ENCODE measurements around the gene NR2F1-AS1. TPM values are rescaled to one million over a fixed set of nuclear protein-coding genes. Genes with fewer than 3 reads are reported as not detected.
A peak's percentile ranks its signal among the peaks of the same experiment; 100 is the strongest.

NR2F1-AS1 gene
- total RNA-seq, 2 donors from 2014 or later, result 0.69 to 2.4 TPM

GRCh38 chr5:93583768-93584595, 3.0 kb upstream of the NR2F1-AS1 start:
- Histone ChIP-seq H3K4me1 (peaks cover 6% of the 10 kb centered on the region), H3K36me3 (no peaks in the 10 kb centered on the region), H3K27ac (peak overlapping the region; percentile 55), H3K27me3 (peaks cover 58% of the 10 kb centered on the region), H3K4me3 (peak overlapping the region; percentile 25), H3K9ac (ENCODE audit: low read depth in 2 of 2, low read length in 2 of 2) (peak overlapping the region; percentile 19 to 24), H3K9me3 (no peaks in the 10 kb centered on the region)
- DNase-seq, result no peak
- intact Hi-C loops (cut with DNase I), result loop anchor here (5.0 to 10.0 kb wide), 2 partner anchors 213 to 331 kb away; no protein-coding TSS in a partner anchor
- TF ChIP-seq CTCF (IDR thresholded peaks at IDR 0.05), result no peak

- no peak for DNase-seq
- H3K27me3 ChIP-seq, result peaks cover 64% of the 10 kb centered on the region
- no peaks in the 10 kb centered on the region for H3K36me3 ChIP-seq
- peak overlapping the region in 1 of 2 donors; percentile 19 for H3K9ac ChIP-seq (ENCODE audit: low read depth in 2 of 2, low read length in 2 of 2)
- H3K4me1 ChIP-seq, result peaks cover 6% of the 10 kb centered on the region
- no peaks in the 10 kb centered on the region for H3K9me3 ChIP-seq
- intact Hi-C loops (cut with DNase I), result loop anchor here (5.0 to 10.0 kb wide), 2 partner anchors 214 to 331 kb away; no protein-coding TSS in a partner anchor
- H3K4me3 ChIP-seq, result peak overlapping the region; percentile 25
- peak overlapping the region; percentile 55 for H3K27ac ChIP-seq
- no peak for TF ChIP-seq CTCF (IDR thresholded peaks at IDR 0.05)
Observed at GRCh38 chr5:93583439-93583767, 2.4 kb upstream of the NR2F1-AS1 start.

- peak; percentile 66 for DNase-seq
Observed at GRCh38 chr5:93582677-93583438, 1.8 kb upstream of the NR2F1-AS1 start, which contains the start of gene NR2F1. Gene NR2F1 (plus strand): TSS chr5:93583222. CDS start chr5:93585024, 1,802 bp downstream.

GRCh38 chr5:93582167-93582462, 1.1 kb upstream of the NR2F1-AS1 start:
- Histone ChIP-seq H3K4me1 (peaks cover 6% of the 10 kb centered on the region), H3K27ac (no peak overlapping the region), H3K4me3 (no peak overlapping the region), H3K27me3 (peaks cover 62% of the 10 kb centered on the region), H3K9ac (ENCODE audit: low read depth in 2 of 2, low read length in 2 of 2) (peak overlapping the region in 1 of 2 donors; percentile 12), H3K9me3 (no peaks in the 10 kb centered on the region), H3K36me3 (no peaks in the 10 kb centered on the region)
- intact Hi-C loops (cut with DNase I), result loop anchor here (5.0 to 10.0 kb wide), 2 partner anchors 215 to 333 kb away; no protein-coding TSS in a partner anchor
- no peak for DNase-seq
- TF ChIP-seq CTCF (IDR thresholded peaks at IDR 0.05), result no peak

More at GRCh38 chr5:93582677-93583438, 1.8 kb upstream of the NR2F1-AS1 start, which contains the start of gene NR2F1:
- intact Hi-C loops (cut with DNase I), result loop anchor here (5.0 to 10.0 kb wide), 2 partner anchors 214 to 332 kb away; no protein-coding TSS in a partner anchor
- H3K4me1 ChIP-seq, result peaks cover 6% of the 10 kb centered on the region
- peak within 1 kb of the TSS; percentile 25 for H3K4me3 ChIP-seq
- H3K27me3 ChIP-seq, result peaks cover 65% of the 10 kb centered on the region
- H3K36me3 ChIP-seq, result no peaks in the 10 kb centered on the region
- peak within 1 kb of the TSS; percentile 55 for H3K27ac ChIP-seq
- peak within 1 kb of the TSS in 1 of 2 donors; percentile 19 for H3K9ac ChIP-seq (ENCODE audit: low read depth in 2 of 2, low read length in 2 of 2)
- no peak for TF ChIP-seq CTCF (IDR thresholded peaks at IDR 0.05)
- no peaks in the 10 kb centered on the region for H3K9me3 ChIP-seq

Measured in colonic mucosa (tissue), 4 donors.